IMR-90 (cell line): ENCODE results near the gene MCCD1. TPM values are rescaled to one million over a fixed set of nuclear protein-coding genes. Genes with fewer than 3 reads are reported as not detected.

Experiments
- ATAC-seq: fragments of 200-7000 bp; cut with Tn5 transposase; 2 replicates; pipeline ENCODE4 v1.9.1; 2020; ENCODE audit warnings: low read depth, mild to moderate bottlenecking, moderate library complexity
- BruUV-seq: library from RNA; stranded (reverse); fragments of 400-500 nt; replicated peaks from 2 replicates; lab custom pipeline; 2021; lab: Mats Ljungman, UMichigan
- CTCF ChIA-PET: fragments of 300-600 bp; formaldehyde crosslinking; extraction: SDS; loops from one replicate; lab custom pipeline; 2021; ENCODE audit warnings: antibody characterized with exemption; lab: Yijun Ruan, JAX
- POLR2A ChIA-PET: fragments of 300-600 bp; sonication (Branson Sonifier 250); formaldehyde crosslinking; loops from one replicate; lab custom pipeline; 2022; ENCODE audit warnings: antibody characterized with exemption; ENCODE audit not compliant: unreplicated experiment; lab: Charles Lee
- DNase-seq: peaks from one replicate; pipeline ENCODE4 v3.0.0; 2013
- H2AFZ ChIP-seq: replicated peaks from 2 replicates; pipeline ENCODE3; 2013; ENCODE audit warnings: low read length, mild to moderate bottlenecking; ENCODE audit not compliant: poor library complexity
- H2AK5ac ChIP-seq: 2 replicates; pipeline ENCODE4 v1.6.1; 2013; ENCODE audit warnings: low read depth, low read length, inconsistent platforms
- H2AK9ac ChIP-seq: replicated peaks from 2 replicates; pipeline ENCODE3; 2013; ENCODE audit warnings: mild to moderate bottlenecking, low read depth, low read length, moderate library complexity; ENCODE audit not compliant: poor library complexity
- H2BK120ac ChIP-seq: 2 replicates; pipeline ENCODE4 v1.6.1; 2013; ENCODE audit warnings: low read depth, low read length, inconsistent platforms
- H2BK15ac ChIP-seq: 3 replicates; pipeline ENCODE4 v1.6.1; 2013; ENCODE audit warnings: low read depth, low read length, inconsistent platforms
- H2BK20ac ChIP-seq: 2 replicates; pipeline ENCODE4 v1.6.1; 2013; ENCODE audit warnings: low read depth, mild to moderate bottlenecking, inconsistent platforms, low read length, moderate library complexity
- H2BK5ac ChIP-seq: 2 replicates; pipeline ENCODE4 v1.6.1; 2013; ENCODE audit warnings: mild to moderate bottlenecking, low read depth, low read length, inconsistent platforms; ENCODE audit not compliant: poor library complexity, severe bottlenecking
- H3K14ac ChIP-seq: replicated peaks from 2 replicates; pipeline ENCODE4 v1.6.1; 2013; ENCODE audit warnings: low read depth, low read length, inconsistent platforms
- H3K18ac ChIP-seq: 2 replicates; pipeline ENCODE4 v1.6.1; 2013; ENCODE audit warnings: low read depth, low read length, control low read depth
- H3K23ac ChIP-seq: 2 replicates; pipeline ENCODE4 v1.6.1; 2013; ENCODE audit warnings: low read depth, low read length, inconsistent platforms
- H3K27ac ChIP-seq: 2 replicates; pipeline ENCODE4 v1.5.1; 2013; ENCODE audit warnings: mild to moderate bottlenecking, control low read depth, low read length; ENCODE audit not compliant: insufficient read depth
- H3K27me3 ChIP-seq: 2 replicates; pipeline ENCODE4 v1.6.1; 2013; ENCODE audit warnings: low read length; ENCODE audit not compliant: control insufficient read depth, insufficient read depth
- H3K36me3 ChIP-seq: 2 replicates; pipeline ENCODE4 v1.6.1; 2013; ENCODE audit warnings: low read length, mixed read lengths; ENCODE audit not compliant: control insufficient read depth, insufficient read depth
- H3K4ac ChIP-seq: 2 replicates; pipeline ENCODE4 v1.6.1; 2013; ENCODE audit warnings: low read depth, low read length, inconsistent platforms
- H3K4me1 ChIP-seq: 2 replicates; pipeline ENCODE4 v1.6.1; 2013; ENCODE audit warnings: low read length, mixed read lengths; ENCODE audit not compliant: control insufficient read depth, insufficient read depth
- H3K4me2 ChIP-seq: 2 replicates; pipeline ENCODE4 v1.6.1; 2013; ENCODE audit warnings: low read depth, mild to moderate bottlenecking, control low read depth, low read length, moderate library complexity
- H3K4me3 ChIP-seq: 2 replicates; pipeline ENCODE4 v1.5.1; 2013; ENCODE audit warnings: low read depth, mild to moderate bottlenecking, control low read depth, low read length, moderate library complexity; ENCODE audit not compliant: insufficient read depth
- H3K56ac ChIP-seq: 2 replicates; pipeline ENCODE4 v1.6.1; 2013; ENCODE audit warnings: low read length, inconsistent platforms; ENCODE audit not compliant: insufficient read depth; ENCODE audit errors: extremely low read depth
- H3K79me1 ChIP-seq, 2 experiments: 2 replicates each; pipeline ENCODE4 v1.6.1; 2013; ENCODE audit warnings: low read length in 2 of 2, inconsistent platforms in 1 of 2, low read depth in 1 of 2
- H3K9ac ChIP-seq: 2 replicates; pipeline ENCODE4 v1.6.1; 2013; ENCODE audit warnings: low read depth, low read length, control low read depth
- H3K9me1 ChIP-seq: 2 replicates; pipeline ENCODE4 v1.6.1; 2013; ENCODE audit warnings: low read length, inconsistent platforms; ENCODE audit not compliant: insufficient read depth
- H3K9me3 ChIP-seq: 2 replicates; pipeline ENCODE4 v1.6.1; 2013; ENCODE audit warnings: low read length; ENCODE audit not compliant: control insufficient read depth, insufficient read depth
- H4K20me1 ChIP-seq: 2 replicates; pipeline ENCODE4 v1.6.1; 2013; ENCODE audit warnings: low read length, inconsistent platforms; ENCODE audit not compliant: insufficient read depth
- H4K5ac ChIP-seq: 2 replicates; pipeline ENCODE4 v1.6.1; 2013; ENCODE audit warnings: mild to moderate bottlenecking, low read depth, low read length, control low read depth
- H4K8ac ChIP-seq, 2 experiments: 2 replicates each; pipeline ENCODE4 v1.6.1; 2013; ENCODE audit warnings: low read depth in 2 of 2, low read length in 2 of 2, control low read depth in 1 of 2, inconsistent platforms in 1 of 2
- H4K91ac ChIP-seq: 2 replicates; pipeline ENCODE4 v1.6.1; 2013; ENCODE audit warnings: low read depth, low read length, inconsistent platforms; ENCODE audit not compliant: insufficient read depth
- BHLHE40 ChIP-seq: fragments of 150-350 bp; IDR thresholded peaks from 2 replicates; pipeline ENCODE4 v1.6.1; 2016; ENCODE audit warnings: mild to moderate bottlenecking, low read depth, low read length
- CEBPB ChIP-seq: IDR thresholded peaks from 2 replicates; pipeline ENCODE4 v1.6.1; 2012; ENCODE audit warnings: low read depth, low read length, improper control_type of control experiment
- MAFK ChIP-seq: IDR thresholded peaks from 2 replicates; pipeline ENCODE4 v1.6.1; 2012; ENCODE audit warnings: low read depth, low read length, improper control_type of control experiment
- MAZ ChIP-seq: IDR thresholded peaks from 2 replicates; pipeline ENCODE4 v1.6.1; 2012; ENCODE audit warnings: low read depth, mild to moderate bottlenecking, low read length, improper control_type of control experiment, moderate library complexity, borderline replicate concordance
- MXI1 ChIP-seq: IDR thresholded peaks from 2 replicates; pipeline ENCODE4 v1.6.1; 2012; ENCODE audit warnings: low read depth, mild to moderate bottlenecking, low read length, moderate library complexity, borderline replicate concordance
- NFE2L2 ChIP-seq: fragments of 150-350 bp; IDR thresholded peaks from 2 replicates; pipeline ENCODE4 v1.6.1; 2016; ENCODE audit warnings: low read depth, mild to moderate bottlenecking, low read length
- POLR2A ChIP-seq: IDR thresholded peaks from 2 replicates; pipeline ENCODE4 v1.6.1; 2012; ENCODE audit warnings: mild to moderate bottlenecking, low read depth, low read length
- RAD21 ChIP-seq: IDR thresholded peaks from 2 replicates; pipeline ENCODE4 v1.6.1; 2012; ENCODE audit warnings: low read length, improper control_type of control experiment
- RCOR1 ChIP-seq: IDR thresholded peaks from 2 replicates; pipeline ENCODE4 v1.6.1; 2012; ENCODE audit warnings: mild to moderate bottlenecking, low read length, improper control_type of control experiment; ENCODE audit not compliant: insufficient replicate concordance
- RFX5 ChIP-seq: IDR thresholded peaks from 2 replicates; pipeline ENCODE4 v1.8.0; 2012; ENCODE audit warnings: low read depth, mild to moderate bottlenecking, low read length, moderate library complexity
- WGBS, 2 experiments: methylation state at CpG; one replicate each; pipeline versions ENCODE4 v1.1.5 to v1.1.7; 2013; ENCODE audit warnings: missing lambda C conversion rate in 2 of 2; ENCODE audit not compliant: insufficient read length in 1 of 2; ENCODE audit errors: extremely low coverage in 2 of 2; 5-methylcytosine and 5-hydroxymethylcytosine counted together
- dilution Hi-C: fragments of 300-500 bp; cut with HindIII; formaldehyde crosslinking; loops from one replicate; pipeline ENCODE4 v1.14.3; 2018; ENCODE audit warnings: low sequenced_read_pairs; ENCODE audit not compliant: unreplicated experiment
- in situ Hi-C: fragments of 300-500 bp; cut with MboI; formaldehyde crosslinking; loops from 3 replicates; pipeline ENCODE4 v1.14.3; 2019; ENCODE audit warnings: low sequenced_read_pairs, inconsistent platforms, mixed read lengths
- intact Hi-C: fragments of 100-400 bp; cut with micrococcal nuclease; formaldehyde crosslinking; loops from 2 replicates; pipeline ENCODE4 v1.10.0; 2022
- polyA plus RNA-seq, 3 experiments: library from polyadenylated mRNA; depleted of rRNA; stranded (reverse); fragments of >200 nt; gene quantifications; 2 replicates each; pipeline ENCODE4 v1.2.3, GENCODE V29; 2012; ENCODE audit warnings: low replicate concordance in 1 of 3
- total RNA-seq: library from RNA; depleted of rRNA; stranded (reverse); fragments of >200 nt; gene quantifications from 2 replicates; pipeline ENCODE4 v1.2.3, GENCODE V29; 2012
- TF ChIP-seq, protein P1 (sequence below): fragments of 150-350 bp; IDR thresholded peaks from 2 replicates; pipeline ENCODE4 v1.6.1; 2017; ENCODE audit warnings: mild to moderate bottlenecking, antibody characterized with exemption, low read length, low read depth

Gene MCCD1
- total and polyA plus RNA-seq, 2 of the 4 experiments (the other 2 are of a cell fraction), result not detected

DNA sequence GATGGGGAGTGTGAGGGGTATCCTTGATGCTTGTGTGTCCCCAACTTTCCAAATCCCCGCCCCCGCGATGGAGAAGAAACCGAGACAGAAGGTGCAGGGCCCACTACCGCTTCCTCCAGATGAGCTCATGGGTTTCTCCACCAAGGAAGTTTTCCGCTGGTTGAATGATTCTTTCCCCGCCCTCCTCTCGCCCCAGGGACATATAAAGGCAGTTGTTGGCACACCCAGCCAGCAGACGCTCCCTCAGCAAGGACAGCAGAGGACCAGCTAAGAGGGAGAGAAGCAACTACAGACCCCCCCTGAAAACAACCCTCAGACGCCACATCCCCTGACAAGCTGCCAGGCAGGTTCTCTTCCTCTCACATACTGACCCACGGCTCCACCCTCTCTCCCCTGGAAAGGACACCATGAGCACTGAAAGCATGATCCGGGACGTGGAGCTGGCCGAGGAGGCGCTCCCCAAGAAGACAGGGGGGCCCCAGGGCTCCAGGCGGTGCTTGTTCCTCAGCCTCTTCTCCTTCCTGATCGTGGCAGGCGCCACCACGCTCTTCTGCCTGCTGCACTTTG is 46.7 kb downstream of the MCCD1 start, which contains the start of gene TNF:
Gene TNF, plus strand, starts transcription at position 231 of the 567 bp plus-strand sequence. Its CDS starts 177 bp downstream, at position 408.
- peak within 1 kb of the TSS; percentile 21 for H2AFZ ChIP-seq
- no peak within 1 kb of the TSS for H2BK15ac ChIP-seq
- no peak within 1 kb of the TSS for H4K91ac ChIP-seq
- H4K20me1 ChIP-seq, result no peaks in the 10 kb centered on the region
- H3K4me2 ChIP-seq, result no peak within 1 kb of the TSS
- no peak within 1 kb of the TSS for H2AK5ac ChIP-seq
- H3K56ac ChIP-seq, result no peak within 1 kb of the TSS
- no peaks in the 10 kb centered on the region for H3K79me1 ChIP-seq
- TF ChIP-seq MAFK, result no peak
- no peak for TF ChIP-seq MAZ
- TF ChIP-seq, protein P1, sequence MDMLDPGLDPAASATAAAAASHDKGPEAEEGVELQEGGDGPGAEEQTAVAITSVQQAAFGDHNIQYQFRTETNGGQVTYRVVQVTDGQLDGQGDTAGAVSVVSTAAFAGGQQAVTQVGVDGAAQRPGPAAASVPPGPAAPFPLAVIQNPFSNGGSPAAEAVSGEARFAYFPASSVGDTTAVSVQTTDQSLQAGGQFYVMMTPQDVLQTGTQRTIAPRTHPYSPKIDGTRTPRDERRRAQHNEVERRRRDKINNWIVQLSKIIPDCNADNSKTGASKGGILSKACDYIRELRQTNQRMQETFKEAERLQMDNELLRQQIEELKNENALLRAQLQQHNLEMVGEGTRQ, result no peak
- no peak for TF ChIP-seq CEBPB
- no peak for TF ChIP-seq BHLHE40
- TF ChIP-seq NFE2L2, result no peak
- TF ChIP-seq RCOR1, result no peak
- no peak for TF ChIP-seq MXI1
- no peak for TF ChIP-seq POLR2A
- no peak for TF ChIP-seq RFX5
- TF ChIP-seq RAD21, result no peak
- in situ Hi-C loops, result no loop called here
- no TSS peak for BruUV-seq
- ChIA-PET CTCF (no interaction called here), POLR2A (no interaction called here)
- no peak within 1 kb of the TSS for H3K14ac ChIP-seq
- H2AK9ac ChIP-seq, result no peak within 1 kb of the TSS
- no peak for DNase-seq
- H3K36me3 ChIP-seq, result no peaks in the 10 kb centered on the region
- intact Hi-C loops, result no loop called here
- H3K23ac ChIP-seq, result no peak within 1 kb of the TSS
- dilution Hi-C loops, result no loop called here
- no peaks in the 10 kb centered on the region for H3K4me1 ChIP-seq
- H3K27ac ChIP-seq, result no peak within 1 kb of the TSS
- H3K9me3 ChIP-seq, result no peaks in the 10 kb centered on the region
- H3K4me3 ChIP-seq, result no peak within 1 kb of the TSS
- no peak for ATAC-seq
- H3K9me1 ChIP-seq, result no peaks in the 10 kb centered on the region
- no peak within 1 kb of the TSS for H2BK5ac ChIP-seq
- no peak within 1 kb of the TSS for H2BK20ac ChIP-seq
- H3K27me3 ChIP-seq, result peaks cover 33% of the 10 kb centered on the region
- no peak within 1 kb of the TSS for H4K5ac ChIP-seq
- H3K9ac ChIP-seq, result no peak within 1 kb of the TSS
- no peak within 1 kb of the TSS for H3K18ac ChIP-seq
- no peak within 1 kb of the TSS for H2BK120ac ChIP-seq
- no peak within 1 kb of the TSS for H3K4ac ChIP-seq
- WGBS, 2 experiments, result 93% methylated on average over 5 of the region's 19 CpGs; no CpG with 5 or more reads in 1 of the 2 experiments
- no peak within 1 kb of the TSS for H4K8ac ChIP-seq
